Stimulated activated CD8-positive, alpha-beta memory T cell treated with anti-CD3 and anti-CD28 coated beads, Interleukin-15, amount 100 ng/mL, for 24 hours (primary cell): ENCODE measurements around the gene MRPL27.

Experiments used
- DNase-seq: peaks from one replicate; pipeline ENCODE4 v3.0.0-alpha.2; 2020; ENCODE audit warnings: low read depth

Gene MRPL27

GRCh38 chr17:50382931-50383330, 9.9 kb upstream of the MRPL27 start:
- DNase-seq, result no peak

GRCh38 chr17:50381920-50382319, 8.9 kb upstream of the MRPL27 start:
- no peak for DNase-seq

GRCh38 chr17:50381260-50381815, 8.4 kb upstream of the MRPL27 start:
- no peak for DNase-seq

GRCh38 chr17:50380369-50381259, 7.6 kb upstream of the MRPL27 start:
- no peak for DNase-seq

- no peak for DNase-seq
These were observed 6.6 kb upstream of the MRPL27 start for GRCh38 chr17:50379351-50380132.

- DNase-seq, result no peak
These were observed 3.0 kb upstream of the MRPL27 start for GRCh38 chr17:50375858-50376538.

- no peak for DNase-seq
These were observed 721 bp upstream of the MRPL27 start for GRCh38 chr17:50373705-50374104.

GRCh38 chr17:50372222-50372757, 694 bp downstream of the MRPL27 start:
- DNase-seq, result no peak

GRCh38 chr17:50371526-50371925, 1.5 kb downstream of the MRPL27 start:
- DNase-seq, result no peak

GRCh38 chr17:50370052-50370451, 2.9 kb downstream of the MRPL27 start:
- DNase-seq, result no peak

GRCh38 chr17:50367401-50367800, 5.6 kb downstream of the MRPL27 start:
- no peak for DNase-seq

- DNase-seq, result no peak
These were observed 7.2 kb downstream of the MRPL27 start for GRCh38 chr17:50365649-50366393.

GRCh38 chr17:50365165-50365564, 7.8 kb downstream of the MRPL27 start:
- DNase-seq, result no peak

GRCh38 chr17:50364715-50365114, 8.3 kb downstream of the MRPL27 start:
- no peak for DNase-seq

GRCh38 chr17:50364061-50364458, 8.9 kb downstream of the MRPL27 start:
- no peak for DNase-seq

GRCh38 chr17:50363217-50364060, 9.5 kb downstream of the MRPL27 start:
- DNase-seq, result no peak

GRCh38 chr17:50362661-50363060, 10.3 kb downstream of the MRPL27 start:
- no peak for DNase-seq

- no peak for DNase-seq
These were observed 11.2 kb downstream of the MRPL27 start for GRCh38 chr17:50361561-50362480.

GRCh38 chr17:50360486-50361115, 12.4 kb downstream of the MRPL27 start:
- DNase-seq, result no peak
